Prostate gland (tissue), 2 donors: ENCODE measurements around the gene C4orf50.
"Not testable (repeated sequence)": the region's sequence is repeated elsewhere in the genome, so short reads cannot be mapped to it uniquely, and the experiment has no call there.

Source experiments
- POLR2A ChIP-seq: fragments of 450-650 bp; IDR thresholded peaks from one replicate; pipeline ENCODE4 v1.6.1; 2016; ENCODE audit warnings: antibody characterized with exemption, mild to moderate bottlenecking
- POLR2AphosphoS5 ChIP-seq: sonication (generic); formaldehyde crosslinking; IDR thresholded peaks from one replicate; pipeline ENCODE4 v1.6.1; 2017; ENCODE audit warnings: antibody characterized with exemption
- TF ChIP-seq, protein P1 (sequence below), 4 experiments: fragments of 200-600 bp in 2 of 4; fragments of 450-650 bp in 2 of 4; sonication (generic) in 2 of 4; IDR thresholded peaks; 1 replicate in 3 of 4; 2 replicates in 1 of 4; pipeline ENCODE4 v1.5.1; 2016 to 2019; ENCODE audit warnings: antibody characterized with exemption in 4 of 4, mild to moderate bottlenecking in 2 of 4, moderate library complexity in 2 of 4

GRCh38 chr4:5946653-5947052 is 71.6 kb downstream of the C4orf50 start:
- TF ChIP-seq POLR2A, POLR2AphosphoS5: not testable (repeated sequence)
- TF ChIP-seq, protein P1, sequence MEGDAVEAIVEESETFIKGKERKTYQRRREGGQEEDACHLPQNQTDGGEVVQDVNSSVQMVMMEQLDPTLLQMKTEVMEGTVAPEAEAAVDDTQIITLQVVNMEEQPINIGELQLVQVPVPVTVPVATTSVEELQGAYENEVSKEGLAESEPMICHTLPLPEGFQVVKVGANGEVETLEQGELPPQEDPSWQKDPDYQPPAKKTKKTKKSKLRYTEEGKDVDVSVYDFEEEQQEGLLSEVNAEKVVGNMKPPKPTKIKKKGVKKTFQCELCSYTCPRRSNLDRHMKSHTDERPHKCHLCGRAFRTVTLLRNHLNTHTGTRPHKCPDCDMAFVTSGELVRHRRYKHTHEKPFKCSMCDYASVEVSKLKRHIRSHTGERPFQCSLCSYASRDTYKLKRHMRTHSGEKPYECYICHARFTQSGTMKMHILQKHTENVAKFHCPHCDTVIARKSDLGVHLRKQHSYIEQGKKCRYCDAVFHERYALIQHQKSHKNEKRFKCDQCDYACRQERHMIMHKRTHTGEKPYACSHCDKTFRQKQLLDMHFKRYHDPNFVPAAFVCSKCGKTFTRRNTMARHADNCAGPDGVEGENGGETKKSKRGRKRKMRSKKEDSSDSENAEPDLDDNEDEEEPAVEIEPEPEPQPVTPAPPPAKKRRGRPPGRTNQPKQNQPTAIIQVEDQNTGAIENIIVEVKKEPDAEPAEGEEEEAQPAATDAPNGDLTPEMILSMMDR (IDR thresholded peaks at IDR 0.05), result not testable (repeated sequence)
